ENCODE measurements around the gene TMEM270. TPM values are rescaled to one million over a fixed set of nuclear protein-coding genes. Genes with fewer than 3 reads are reported as not detected.
"Not testable (repeated sequence)": the region's sequence is repeated elsewhere in the genome, so short reads cannot be mapped to it uniquely, and the experiment has no call there.

Gene TMEM270
- total RNA-seq, 1 experiment from 2014 or later = not detected

DNA sequence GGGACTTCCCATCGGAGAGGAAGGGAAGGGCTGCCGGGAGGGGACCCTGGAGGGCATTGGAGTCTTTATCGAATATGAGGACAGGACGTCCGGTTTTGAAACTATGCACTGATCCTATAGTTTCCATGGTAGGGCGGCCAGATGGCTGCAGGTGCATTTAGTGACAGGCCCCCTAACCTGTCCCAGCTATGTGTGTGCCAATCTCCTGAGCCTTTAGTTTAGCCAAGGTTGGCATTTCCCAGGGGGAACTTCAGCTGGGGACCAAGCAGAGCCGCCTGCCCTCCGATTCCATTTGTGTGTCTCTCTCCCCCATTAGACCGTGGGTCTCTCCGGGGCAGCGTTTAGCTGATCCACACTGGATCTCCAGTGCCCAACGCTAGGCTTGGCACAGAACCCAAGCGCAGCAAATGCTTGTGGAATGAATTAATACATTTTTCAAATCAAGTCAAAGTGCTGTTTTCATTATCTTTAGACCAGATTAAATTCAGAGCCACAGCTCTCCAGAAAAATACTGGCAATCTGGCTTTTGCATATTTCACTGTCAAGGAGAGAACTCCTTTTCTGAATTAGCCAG, 19.9 kb downstream of the TMEM270 start:
- H3K4me3 Mint-ChIP-seq (ENCODE audit: unreplicated experiment) = no peak overlapping the region
- H3K4me1 Mint-ChIP-seq (ENCODE audit: insufficient read depth, unreplicated experiment) = peaks cover 7% of the 10 kb centered on the region
- CTCF ChIA-PET = interaction anchor here (0.6 to 4.2 kb wide), 10 partner anchors 12 to 520 kb away, joined by 3 to 22 read pairs (median 4); partner anchors contain the start of gene ELN
- BruUV-seq (replicated peaks) = no TSS peak
- DNase-seq (ENCODE audit: unreplicated experiment) = no peak
- H3K27me3 Mint-ChIP-seq (ENCODE audit: insufficient read depth, unreplicated experiment) = no peaks in the 10 kb centered on the region
- TF ChIP-seq, protein P1, sequence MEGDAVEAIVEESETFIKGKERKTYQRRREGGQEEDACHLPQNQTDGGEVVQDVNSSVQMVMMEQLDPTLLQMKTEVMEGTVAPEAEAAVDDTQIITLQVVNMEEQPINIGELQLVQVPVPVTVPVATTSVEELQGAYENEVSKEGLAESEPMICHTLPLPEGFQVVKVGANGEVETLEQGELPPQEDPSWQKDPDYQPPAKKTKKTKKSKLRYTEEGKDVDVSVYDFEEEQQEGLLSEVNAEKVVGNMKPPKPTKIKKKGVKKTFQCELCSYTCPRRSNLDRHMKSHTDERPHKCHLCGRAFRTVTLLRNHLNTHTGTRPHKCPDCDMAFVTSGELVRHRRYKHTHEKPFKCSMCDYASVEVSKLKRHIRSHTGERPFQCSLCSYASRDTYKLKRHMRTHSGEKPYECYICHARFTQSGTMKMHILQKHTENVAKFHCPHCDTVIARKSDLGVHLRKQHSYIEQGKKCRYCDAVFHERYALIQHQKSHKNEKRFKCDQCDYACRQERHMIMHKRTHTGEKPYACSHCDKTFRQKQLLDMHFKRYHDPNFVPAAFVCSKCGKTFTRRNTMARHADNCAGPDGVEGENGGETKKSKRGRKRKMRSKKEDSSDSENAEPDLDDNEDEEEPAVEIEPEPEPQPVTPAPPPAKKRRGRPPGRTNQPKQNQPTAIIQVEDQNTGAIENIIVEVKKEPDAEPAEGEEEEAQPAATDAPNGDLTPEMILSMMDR (IDR thresholded peaks at IDR 0.05; ENCODE audit: unreplicated experiment) = no peak
- POLR2A ChIA-PET = interaction anchor here (0.6 kb wide), 2 partner anchors 12 to 164 kb away, joined by 3 read pairs; no protein-coding TSS in a partner anchor
- H3K36me3 Mint-ChIP-seq (ENCODE audit: insufficient read depth, unreplicated experiment) = no peaks in the 10 kb centered on the region
- no peak overlapping the region for H3K27ac Mint-ChIP-seq (ENCODE audit: low read depth, unreplicated experiment)
- intact Hi-C loops (cut with micrococcal nuclease) = no loop called here
- no peaks in the 10 kb centered on the region for H3K9me3 Mint-ChIP-seq (ENCODE audit: unreplicated experiment)

DNA sequence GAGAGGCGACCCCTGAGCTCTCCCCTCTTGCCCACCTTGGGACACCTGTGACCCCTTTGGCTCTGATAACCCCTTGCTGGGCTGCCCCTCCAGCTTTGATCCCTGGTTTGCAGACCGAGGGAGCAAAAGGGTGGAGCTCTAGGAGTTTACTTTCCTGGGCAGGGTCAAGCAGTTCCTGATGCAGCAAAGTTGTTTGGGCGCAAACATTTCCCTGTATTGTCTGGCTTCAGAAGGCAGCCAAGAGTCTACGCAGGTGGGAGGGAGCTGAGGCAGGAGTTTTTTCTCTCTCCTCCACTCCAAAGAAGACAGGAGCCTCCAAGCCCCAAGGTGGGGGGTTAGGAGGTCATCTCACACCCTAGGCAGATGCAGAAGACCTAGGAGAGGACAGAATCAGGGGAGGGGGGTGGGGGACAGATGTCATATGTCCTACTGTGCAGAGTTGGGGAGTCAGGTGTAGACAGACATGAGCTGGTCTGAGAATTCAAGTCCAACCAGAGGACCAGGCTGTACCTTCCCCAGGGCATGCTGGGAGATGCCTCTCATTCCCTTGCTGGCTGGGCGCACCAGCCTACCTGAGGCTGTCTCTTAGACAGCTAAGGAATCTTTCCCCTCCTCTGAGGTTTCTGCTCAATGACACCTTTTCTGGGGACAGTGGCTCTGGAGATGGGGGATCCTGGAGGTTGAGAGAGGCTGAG, 20.5 kb downstream of the TMEM270 start:
- H3K36me3 Mint-ChIP-seq (ENCODE audit: insufficient read depth, unreplicated experiment) = no peaks in the 10 kb centered on the region
- no peaks in the 10 kb centered on the region for H3K27me3 Mint-ChIP-seq (ENCODE audit: insufficient read depth, unreplicated experiment)
- ChIA-PET POLR2A (interaction anchor here (0.6 kb wide), 1 partner anchor 164 kb away, joined by 3 read pairs; no protein-coding TSS in a partner anchor), CTCF (interaction anchor here (0.8 to 4.2 kb wide), 8 partner anchors 13 to 520 kb away, joined by 3 to 22 read pairs (median 3); partner anchors contain the start of gene ELN)
- no peak overlapping the region for H3K27ac Mint-ChIP-seq (ENCODE audit: low read depth, unreplicated experiment)
- no peaks in the 10 kb centered on the region for H3K9me3 Mint-ChIP-seq (ENCODE audit: unreplicated experiment)
- no peak overlapping the region for H3K4me3 Mint-ChIP-seq (ENCODE audit: unreplicated experiment)
- TF ChIP-seq, protein P1 (IDR thresholded peaks at IDR 0.05; ENCODE audit: unreplicated experiment) = no peak
- DNase-seq (ENCODE audit: unreplicated experiment) = no peak
- intact Hi-C loops (cut with micrococcal nuclease) = no loop called here
- H3K4me1 Mint-ChIP-seq (ENCODE audit: insufficient read depth, unreplicated experiment) = peaks cover 7% of the 10 kb centered on the region
- BruUV-seq (replicated peaks) = no TSS peak

DNA sequence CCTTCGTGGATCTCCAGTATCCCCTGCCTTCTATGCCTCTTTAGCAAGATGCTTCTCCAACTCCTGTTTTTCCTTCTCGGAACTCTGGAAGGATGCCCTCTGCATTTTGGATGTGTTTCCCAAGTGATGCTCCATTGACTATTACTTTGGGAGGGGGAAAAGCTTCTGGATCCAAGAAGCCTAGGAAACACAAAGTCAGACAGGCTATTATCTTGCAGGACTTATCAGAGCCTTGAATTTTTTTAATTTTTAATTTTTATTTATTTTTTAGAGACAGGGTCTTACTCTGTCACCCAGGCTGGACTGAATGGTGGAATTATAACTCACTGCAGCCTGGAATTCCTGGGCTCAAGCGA, 21.1 kb downstream of the TMEM270 start:
- intact Hi-C loops (cut with micrococcal nuclease) = no loop called here
- Mint-ChIP-seq H3K36me3 (ENCODE audit: insufficient read depth, unreplicated experiment) (no peaks in the 10 kb centered on the region), H3K4me1 (ENCODE audit: insufficient read depth, unreplicated experiment) (peaks cover 7% of the 10 kb centered on the region), H3K27me3 (ENCODE audit: insufficient read depth, unreplicated experiment) (no peaks in the 10 kb centered on the region), H3K4me3 (ENCODE audit: unreplicated experiment) (no peak overlapping the region), H3K9me3 (ENCODE audit: unreplicated experiment) (no peaks in the 10 kb centered on the region), H3K27ac (ENCODE audit: low read depth, unreplicated experiment) (no peak overlapping the region)
- no TSS peak for BruUV-seq (replicated peaks)
- ChIA-PET POLR2A (no interaction called here), CTCF (interaction anchor here (0.7 to 4.2 kb wide), 4 partner anchors 29 to 275 kb away, joined by 3 to 22 read pairs (median 3); partner anchors contain the start of gene ELN)
- no peak for DNase-seq (ENCODE audit: unreplicated experiment)
- TF ChIP-seq, protein P1 (IDR thresholded peaks at IDR 0.05; ENCODE audit: unreplicated experiment) = no peak

DNA sequence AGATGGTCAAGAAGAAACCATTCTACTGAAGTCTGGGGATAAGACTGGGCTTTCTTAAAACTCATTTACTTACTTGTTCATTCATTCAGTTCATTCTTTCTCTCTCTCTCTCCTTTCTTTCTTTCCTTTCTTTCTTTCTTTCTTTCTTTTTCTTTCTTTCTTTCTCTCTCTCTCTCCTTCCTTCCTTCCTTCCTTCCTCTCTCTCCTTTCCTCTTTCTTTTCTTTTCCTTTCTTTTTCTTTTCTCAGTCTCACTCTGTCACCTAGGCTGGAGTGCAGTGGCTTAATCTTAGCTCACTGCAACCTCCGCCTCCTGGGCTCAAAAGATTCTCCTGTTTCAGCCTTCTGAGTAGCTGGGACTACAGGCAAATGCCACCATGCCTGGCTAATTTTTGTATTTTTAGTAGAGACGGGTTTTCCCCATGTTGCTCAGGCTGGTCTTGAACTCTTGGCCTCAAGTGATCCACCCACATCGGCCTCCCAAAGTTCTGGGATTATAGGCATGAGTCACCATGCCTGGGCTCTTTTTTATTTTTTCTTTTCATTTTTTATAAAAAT, 24.0 kb downstream of the TMEM270 start:
- H3K4me3 Mint-ChIP-seq (ENCODE audit: unreplicated experiment); BruUV-seq (replicated peaks); DNase-seq (ENCODE audit: unreplicated experiment); H3K36me3 Mint-ChIP-seq (ENCODE audit: insufficient read depth, unreplicated experiment); H3K4me1 Mint-ChIP-seq (ENCODE audit: insufficient read depth, unreplicated experiment); H3K27me3 Mint-ChIP-seq (ENCODE audit: insufficient read depth, unreplicated experiment); H3K9me3 Mint-ChIP-seq (ENCODE audit: unreplicated experiment); intact Hi-C loops (cut with micrococcal nuclease); H3K27ac Mint-ChIP-seq (ENCODE audit: low read depth, unreplicated experiment): not testable (repeated sequence)
- CTCF ChIA-PET = interaction anchor here (1.2 to 1.3 kb wide), 2 partner anchors 141 to 142 kb away, joined by 3 to 6 read pairs; no protein-coding TSS in a partner anchor
- POLR2A ChIA-PET = interaction anchor here (0.7 kb wide), 2 partner anchors 55 to 135 kb away, joined by 3 to 5 read pairs; no protein-coding TSS in a partner anchor
